Common myeloid progenitor, CD34-positive (primary cell): ENCODE results near the gene MRPL20.

ENCODE experiments used
- CTCF ChIA-PET: fragments of 350-600 bp; sonication (Branson Sonifier 250); formaldehyde crosslinking; loops from one replicate; lab custom pipeline; 2021; ENCODE audit warnings: antibody characterized with exemption; lab: Charles Lee
- POLR2A ChIA-PET: fragments of 350-600 bp; sonication (Branson Sonifier 250); formaldehyde crosslinking; loops from one replicate; lab custom pipeline; 2021; ENCODE audit warnings: antibody characterized with exemption; lab: Charles Lee
- DNase-seq, 3 donors: peaks; one replicate each; pipeline versions ENCODE4 v3.0.0 to v3.0.0-alpha.2; 2013
- H3K27ac ChIP-seq, 2 experiments: 1 replicate in 1 of 2; 2 replicates in 1 of 2; pipeline ENCODE4 v1.7.0; 2013; ENCODE audit warnings: inconsistent platforms in 2 of 2, low read length in 2 of 2, mild to moderate bottlenecking in 2 of 2, low read depth in 1 of 2, moderate library complexity in 1 of 2; ENCODE audit not compliant: severe bottlenecking in 2 of 2, insufficient read depth in 1 of 2, poor library complexity in 1 of 2
- H3K27me3 ChIP-seq, 5 experiments: replicated peaks in 2 of 5; 1 replicate in 3 of 5; 2 replicates in 2 of 5; pipeline versions ENCODE4 v1.6.1 to v1.7.0; 2013; ENCODE audit warnings: low read length in 4 of 5, mild to moderate bottlenecking in 2 of 5, moderate library complexity in 2 of 5, inconsistent platforms in 1 of 5; ENCODE audit not compliant: insufficient read depth in 5 of 5, control insufficient read depth in 4 of 5
- H3K36me3 ChIP-seq, 4 experiments: 1 replicate in 2 of 4; 2 replicates in 2 of 4; pipeline versions ENCODE4 v1.6.1 to v1.7.0; 2013; ENCODE audit warnings: low read length in 3 of 4, control low read depth in 1 of 4, mild to moderate bottlenecking in 1 of 4; ENCODE audit not compliant: control insufficient read depth in 4 of 4, insufficient read depth in 4 of 4
- H3K4me1 ChIP-seq, 4 experiments: 1 replicate in 3 of 4; 2 replicates in 1 of 4; pipeline versions ENCODE4 v1.6.1 to v1.7.1; 2013; ENCODE audit warnings: low read length in 3 of 4, mild to moderate bottlenecking in 3 of 4, control low read depth in 1 of 4, inconsistent platforms in 1 of 4, moderate library complexity in 1 of 4; ENCODE audit not compliant: control insufficient read depth in 4 of 4, insufficient read depth in 4 of 4; ENCODE audit errors: control extremely low read depth in 1 of 4
- H3K4me3 ChIP-seq, 7 experiments: 1 replicate in 4 of 7; 2 replicates in 3 of 7; pipeline versions ENCODE4 v1.5.1 to v1.7.0; 2013; ENCODE audit warnings: mild to moderate bottlenecking in 7 of 7, low read length in 6 of 7, moderate library complexity in 6 of 7, inconsistent platforms in 2 of 7, low read depth in 2 of 7, control low read depth in 1 of 7; ENCODE audit not compliant: insufficient read depth in 4 of 7, control insufficient read depth in 1 of 7; ENCODE audit errors: extremely low read depth in 1 of 7
- H3K9me3 ChIP-seq, 5 experiments: 1 replicate in 4 of 5; 2 replicates in 1 of 5; pipeline versions ENCODE4 v1.6.1 to v1.7.1; 2013; ENCODE audit warnings: low read length in 4 of 5, mild to moderate bottlenecking in 2 of 5, inconsistent platforms in 1 of 5, low read depth in 1 of 5, moderate library complexity in 1 of 5; ENCODE audit not compliant: control insufficient read depth in 4 of 5, insufficient read depth in 2 of 5; ENCODE audit errors: control extremely low read depth in 1 of 5
- WGBS: methylation state at CpG from one replicate; pipeline ENCODE4 v1.1.5; 2013; ENCODE audit not compliant: insufficient coverage; 5-methylcytosine and 5-hydroxymethylcytosine counted together

The MRPL20 gene

GRCh38 chr1:1441002-1441888 is 34.2 kb upstream of the MRPL20 start:
- Histone ChIP-seq H3K36me3 (no peaks in the 10 kb centered on the region), H3K9me3 (no peaks in the 10 kb centered on the region), H3K4me3 (no peak overlapping the region), H3K4me1 (peaks cover 0 to 36% (median 23%) of the 10 kb centered on the region in 4 experiments), H3K27ac (no peak overlapping the region), H3K27me3 (peaks cover 0 to 3% (median 0%) of the 10 kb centered on the region in 5 experiments)
- ChIA-PET POLR2A (interaction anchor here (1.6 kb wide), 1 partner anchor 34 kb away, joined by 6 read pairs; no protein-coding TSS in a partner anchor), CTCF (interaction anchor here (0.7 to 2.9 kb wide), 21 partner anchors 8 to 191 kb away, joined by 3 to 17 read pairs (median 5); partner anchors contain the start of genes AURKAIP1 and MRPL20)
- WGBS: 41% methylated on average over 26 of the region's 29 CpGs
- DNase-seq: peak in 2 of 3 donors; percentile 52 to 57

GRCh38 chr1:1440262-1441001 is 33.3 kb upstream of the MRPL20 start:
- WGBS: 90% methylated on average over 23 of the region's 26 CpGs
- Histone ChIP-seq H3K4me3 (no peak overlapping the region), H3K27me3 (peaks cover 0 to 3% (median 0%) of the 10 kb centered on the region in 5 experiments), H3K36me3 (no peaks in the 10 kb centered on the region), H3K4me1 (peaks cover 0 to 42% (median 28%) of the 10 kb centered on the region in 4 experiments), H3K27ac (no peak overlapping the region), H3K9me3 (no peaks in the 10 kb centered on the region)
- POLR2A ChIA-PET: interaction anchor here (1.6 kb wide), 1 partner anchor 33 kb away, joined by 6 read pairs; no protein-coding TSS in a partner anchor
- CTCF ChIA-PET: interaction anchor here (0.9 to 2.9 kb wide), 18 partner anchors 9 to 190 kb away, joined by 3 to 17 read pairs (median 6); partner anchors contain the start of genes AURKAIP1 and MRPL20
- DNase-seq: no peak

DNA sequence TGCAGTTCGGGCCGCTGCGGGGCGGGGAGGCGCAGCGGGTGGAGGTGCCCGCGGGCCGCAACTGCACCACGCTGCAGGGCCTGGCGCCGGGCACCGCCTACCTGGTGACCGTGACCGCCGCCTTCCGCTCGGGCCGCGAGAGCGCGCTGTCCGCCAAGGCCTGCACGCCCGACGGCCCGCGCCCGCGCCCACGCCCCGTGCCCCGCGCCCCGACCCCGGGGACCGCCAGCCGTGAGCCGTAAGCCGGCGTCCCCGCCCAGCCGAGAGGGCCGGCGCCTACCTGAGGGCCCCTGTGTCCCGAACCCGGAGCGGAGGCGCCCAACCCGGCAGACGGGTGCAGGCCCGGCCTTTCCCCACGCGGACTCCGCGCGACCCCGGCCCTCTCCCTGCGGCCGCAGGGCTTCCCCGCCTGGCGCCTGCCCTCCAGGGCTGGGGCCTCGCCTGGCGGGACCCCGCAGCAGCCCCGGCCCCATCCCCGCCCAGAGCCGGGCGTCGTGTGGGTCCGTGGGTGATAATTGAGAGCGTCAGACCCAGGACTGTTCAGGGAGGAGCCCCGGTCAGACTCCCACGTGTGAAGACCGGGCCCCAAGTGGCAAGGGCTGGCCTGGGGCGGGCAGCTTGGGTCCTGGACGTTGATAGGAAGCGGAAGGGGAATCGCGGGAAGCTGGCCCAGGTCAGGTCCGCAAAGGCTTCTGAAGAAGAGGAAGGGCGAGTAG is 32.6 kb upstream of the MRPL20 start:
- no peaks in the 10 kb centered on the region for H3K36me3 ChIP-seq
- no peak for DNase-seq
- peaks cover 0 to 50% (median 35%) of the 10 kb centered on the region in 4 experiments for H3K4me1 ChIP-seq
- H3K27me3 ChIP-seq: peaks cover 0 to 3% (median 0%) of the 10 kb centered on the region in 5 experiments
- WGBS: 96% methylated on average over 68 of the region's 82 CpGs
- no peak overlapping the region for H3K27ac ChIP-seq
- H3K4me3 ChIP-seq: no peak overlapping the region
- no peaks in the 10 kb centered on the region for H3K9me3 ChIP-seq
- CTCF ChIA-PET: interaction anchor here (0.9 to 2.3 kb wide), 5 partner anchors 8 to 62 kb away, joined by 3 to 9 read pairs (median 6); no protein-coding TSS in a partner anchor
- POLR2A ChIA-PET: no interaction called here

- H3K36me3 ChIP-seq: no peaks in the 10 kb centered on the region
- H3K27me3 ChIP-seq: peaks cover 0 to 3% (median 0%) of the 10 kb centered on the region in 5 experiments
- POLR2A ChIA-PET: no interaction called here
- H3K4me1 ChIP-seq: peaks cover 0 to 59% (median 45%) of the 10 kb centered on the region in 4 experiments
- WGBS: 97% methylated on average over 45 of the region's 45 CpGs
- no peaks in the 10 kb centered on the region for H3K9me3 ChIP-seq
- no peak for DNase-seq
- CTCF ChIA-PET: interaction anchor here (0.9 to 3.0 kb wide), 3 partner anchors 8 to 32 kb away, joined by 3 to 11 read pairs (median 3); partner anchors contain the start of gene MRPL20
- no peak overlapping the region for H3K27ac ChIP-seq
- no peak overlapping the region for H3K4me3 ChIP-seq
Measured at GRCh38 chr1:1438531-1439381, 31.7 kb upstream of the MRPL20 start.

DNA sequence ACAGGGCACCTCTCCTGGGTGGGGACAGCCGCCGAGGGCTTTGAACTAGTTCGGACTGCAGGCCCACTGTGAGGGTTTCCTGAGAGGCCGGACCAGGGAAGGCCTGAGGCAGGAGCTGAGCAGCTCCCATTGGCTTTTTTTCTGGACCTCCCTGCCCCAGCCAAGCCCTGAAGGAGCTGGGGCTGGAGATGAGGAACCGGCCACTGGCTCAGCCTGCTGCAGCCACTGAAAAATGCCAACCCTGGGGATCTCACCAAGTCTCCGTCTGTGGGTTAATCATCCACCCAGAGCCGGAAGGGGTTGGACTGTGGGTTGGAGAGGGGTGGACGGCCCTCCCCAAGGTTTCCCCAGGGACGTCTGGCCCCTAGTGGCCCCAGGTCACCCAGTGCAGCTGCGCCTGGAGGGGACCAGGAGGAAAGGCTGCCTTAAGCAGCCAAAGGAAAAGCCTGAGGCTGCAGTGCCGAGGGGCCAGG is 30.8 kb upstream of the MRPL20 start:
- ChIA-PET CTCF (interaction anchor here (1.6 to 3.0 kb wide), 2 partner anchors 13 to 32 kb away, joined by 3 to 11 read pairs; partner anchors contain the start of gene MRPL20), POLR2A (no interaction called here)
- no peaks in the 10 kb centered on the region for H3K36me3 ChIP-seq
- no peak overlapping the region for H3K27ac ChIP-seq
- H3K27me3 ChIP-seq: peaks cover 0 to 3% (median 0%) of the 10 kb centered on the region in 5 experiments
- H3K9me3 ChIP-seq: no peaks in the 10 kb centered on the region
- H3K4me1 ChIP-seq: peaks cover 0 to 67% (median 52%) of the 10 kb centered on the region in 4 experiments
- H3K4me3 ChIP-seq: no peak overlapping the region
- peak in 1 of 3 donors; percentile 33 for DNase-seq
- WGBS: 80% methylated on average over 10 of the region's 11 CpGs
